IMR-90 (cell line): ENCODE measurements around the gene ETV6. TPM values are rescaled to one million over a fixed set of nuclear protein-coding genes. Genes with fewer than 3 reads are reported as not detected.

Experiments
- ATAC-seq: fragments of 200-7000 bp; cut with Tn5 transposase; 2 replicates; pipeline ENCODE4 v1.9.1; 2020; ENCODE audit warnings: low read depth, mild to moderate bottlenecking, moderate library complexity
- BruUV-seq: library from RNA; stranded (reverse); fragments of 400-500 nt; replicated peaks from 2 replicates; lab custom pipeline; 2021; lab: Mats Ljungman, UMichigan
- CTCF ChIA-PET: fragments of 300-600 bp; formaldehyde crosslinking; extraction: SDS; loops from one replicate; lab custom pipeline; 2021; ENCODE audit warnings: antibody characterized with exemption; lab: Yijun Ruan, JAX
- POLR2A ChIA-PET: fragments of 300-600 bp; sonication (Branson Sonifier 250); formaldehyde crosslinking; loops from one replicate; lab custom pipeline; 2022; ENCODE audit warnings: antibody characterized with exemption; ENCODE audit not compliant: unreplicated experiment; lab: Charles Lee
- DNase-seq: peaks from one replicate; pipeline ENCODE4 v3.0.0; 2013
- H2AFZ ChIP-seq: replicated peaks from 2 replicates; pipeline ENCODE3; 2013; ENCODE audit warnings: low read length, mild to moderate bottlenecking; ENCODE audit not compliant: poor library complexity
- H2AK5ac ChIP-seq: 2 replicates; pipeline ENCODE4 v1.6.1; 2013; ENCODE audit warnings: low read depth, low read length, inconsistent platforms
- H2AK9ac ChIP-seq: replicated peaks from 2 replicates; pipeline ENCODE3; 2013; ENCODE audit warnings: mild to moderate bottlenecking, low read depth, low read length, moderate library complexity; ENCODE audit not compliant: poor library complexity
- H2BK120ac ChIP-seq: 2 replicates; pipeline ENCODE4 v1.6.1; 2013; ENCODE audit warnings: low read depth, low read length, inconsistent platforms
- H2BK15ac ChIP-seq: 3 replicates; pipeline ENCODE4 v1.6.1; 2013; ENCODE audit warnings: low read depth, low read length, inconsistent platforms
- H2BK20ac ChIP-seq: 2 replicates; pipeline ENCODE4 v1.6.1; 2013; ENCODE audit warnings: low read depth, mild to moderate bottlenecking, inconsistent platforms, low read length, moderate library complexity
- H2BK5ac ChIP-seq: 2 replicates; pipeline ENCODE4 v1.6.1; 2013; ENCODE audit warnings: mild to moderate bottlenecking, low read depth, low read length, inconsistent platforms; ENCODE audit not compliant: poor library complexity, severe bottlenecking
- H3K14ac ChIP-seq: replicated peaks from 2 replicates; pipeline ENCODE4 v1.6.1; 2013; ENCODE audit warnings: low read depth, low read length, inconsistent platforms
- H3K18ac ChIP-seq: 2 replicates; pipeline ENCODE4 v1.6.1; 2013; ENCODE audit warnings: low read depth, low read length, control low read depth
- H3K23ac ChIP-seq: 2 replicates; pipeline ENCODE4 v1.6.1; 2013; ENCODE audit warnings: low read depth, low read length, inconsistent platforms
- H3K27ac ChIP-seq: 2 replicates; pipeline ENCODE4 v1.5.1; 2013; ENCODE audit warnings: mild to moderate bottlenecking, control low read depth, low read length; ENCODE audit not compliant: insufficient read depth
- H3K27me3 ChIP-seq: 2 replicates; pipeline ENCODE4 v1.6.1; 2013; ENCODE audit warnings: low read length; ENCODE audit not compliant: control insufficient read depth, insufficient read depth
- H3K36me3 ChIP-seq: 2 replicates; pipeline ENCODE4 v1.6.1; 2013; ENCODE audit warnings: low read length, mixed read lengths; ENCODE audit not compliant: control insufficient read depth, insufficient read depth
- H3K4ac ChIP-seq: 2 replicates; pipeline ENCODE4 v1.6.1; 2013; ENCODE audit warnings: low read depth, low read length, inconsistent platforms
- H3K4me1 ChIP-seq: 2 replicates; pipeline ENCODE4 v1.6.1; 2013; ENCODE audit warnings: low read length, mixed read lengths; ENCODE audit not compliant: control insufficient read depth, insufficient read depth
- H3K4me2 ChIP-seq: 2 replicates; pipeline ENCODE4 v1.6.1; 2013; ENCODE audit warnings: low read depth, mild to moderate bottlenecking, control low read depth, low read length, moderate library complexity
- H3K4me3 ChIP-seq: 2 replicates; pipeline ENCODE4 v1.5.1; 2013; ENCODE audit warnings: low read depth, mild to moderate bottlenecking, control low read depth, low read length, moderate library complexity; ENCODE audit not compliant: insufficient read depth
- H3K56ac ChIP-seq: 2 replicates; pipeline ENCODE4 v1.6.1; 2013; ENCODE audit warnings: low read length, inconsistent platforms; ENCODE audit not compliant: insufficient read depth; ENCODE audit errors: extremely low read depth
- H3K79me1 ChIP-seq, 2 experiments: 2 replicates each; pipeline ENCODE4 v1.6.1; 2013; ENCODE audit warnings: low read length in 2 of 2, inconsistent platforms in 1 of 2, low read depth in 1 of 2
- H3K9ac ChIP-seq: 2 replicates; pipeline ENCODE4 v1.6.1; 2013; ENCODE audit warnings: low read depth, low read length, control low read depth
- H3K9me1 ChIP-seq: 2 replicates; pipeline ENCODE4 v1.6.1; 2013; ENCODE audit warnings: low read length, inconsistent platforms; ENCODE audit not compliant: insufficient read depth
- H3K9me3 ChIP-seq: 2 replicates; pipeline ENCODE4 v1.6.1; 2013; ENCODE audit warnings: low read length; ENCODE audit not compliant: control insufficient read depth, insufficient read depth
- H4K20me1 ChIP-seq: 2 replicates; pipeline ENCODE4 v1.6.1; 2013; ENCODE audit warnings: low read length, inconsistent platforms; ENCODE audit not compliant: insufficient read depth
- H4K5ac ChIP-seq: 2 replicates; pipeline ENCODE4 v1.6.1; 2013; ENCODE audit warnings: mild to moderate bottlenecking, low read depth, low read length, control low read depth
- H4K8ac ChIP-seq, 2 experiments: 2 replicates each; pipeline ENCODE4 v1.6.1; 2013; ENCODE audit warnings: low read depth in 2 of 2, low read length in 2 of 2, control low read depth in 1 of 2, inconsistent platforms in 1 of 2
- H4K91ac ChIP-seq: 2 replicates; pipeline ENCODE4 v1.6.1; 2013; ENCODE audit warnings: low read depth, low read length, inconsistent platforms; ENCODE audit not compliant: insufficient read depth
- CEBPB ChIP-seq: IDR thresholded peaks from 2 replicates; pipeline ENCODE4 v1.6.1; 2012; ENCODE audit warnings: low read depth, low read length, improper control_type of control experiment
- CTCF ChIP-seq: conservative IDR thresholded peaks from 2 replicates; pipeline ENCODE4 v1.5.1; 2012; ENCODE audit warnings: mild to moderate bottlenecking, low read depth, low read length, improper control_type of control experiment
- FOS ChIP-seq: fragments of 150-350 bp; IDR thresholded peaks from 2 replicates; pipeline ENCODE4 v1.6.1; 2016; ENCODE audit warnings: low read depth, low read length
- MAZ ChIP-seq: IDR thresholded peaks from 2 replicates; pipeline ENCODE4 v1.6.1; 2012; ENCODE audit warnings: low read depth, mild to moderate bottlenecking, low read length, improper control_type of control experiment, moderate library complexity, borderline replicate concordance
- POLR2A ChIP-seq: IDR thresholded peaks from 2 replicates; pipeline ENCODE4 v1.6.1; 2012; ENCODE audit warnings: mild to moderate bottlenecking, low read depth, low read length
- RAD21 ChIP-seq: IDR thresholded peaks from 2 replicates; pipeline ENCODE4 v1.6.1; 2012; ENCODE audit warnings: low read length, improper control_type of control experiment
- SMC3 ChIP-seq: fragments of 150-350 bp; IDR thresholded peaks from 2 replicates; pipeline ENCODE4 v1.6.1; 2016; ENCODE audit warnings: low read depth, mild to moderate bottlenecking, antibody characterized with exemption, low read length, moderate library complexity
- WGBS, 2 experiments: methylation state at CpG; one replicate each; pipeline versions ENCODE4 v1.1.5 to v1.1.7; 2013; ENCODE audit warnings: missing lambda C conversion rate in 2 of 2; ENCODE audit not compliant: insufficient read length in 1 of 2; ENCODE audit errors: extremely low coverage in 2 of 2; 5-methylcytosine and 5-hydroxymethylcytosine counted together
- dilution Hi-C: fragments of 300-500 bp; cut with HindIII; formaldehyde crosslinking; loops from one replicate; pipeline ENCODE4 v1.14.3; 2018; ENCODE audit warnings: low sequenced_read_pairs; ENCODE audit not compliant: unreplicated experiment
- in situ Hi-C: fragments of 300-500 bp; cut with MboI; formaldehyde crosslinking; loops from 3 replicates; pipeline ENCODE4 v1.14.3; 2019; ENCODE audit warnings: low sequenced_read_pairs, inconsistent platforms, mixed read lengths
- intact Hi-C: fragments of 100-400 bp; cut with micrococcal nuclease; formaldehyde crosslinking; loops from 2 replicates; pipeline ENCODE4 v1.10.0; 2022
- polyA plus RNA-seq, 3 experiments: library from polyadenylated mRNA; depleted of rRNA; stranded (reverse); fragments of >200 nt; gene quantifications; 2 replicates each; pipeline ENCODE4 v1.2.3, GENCODE V29; 2012; ENCODE audit warnings: low replicate concordance in 1 of 3
- total RNA-seq: library from RNA; depleted of rRNA; stranded (reverse); fragments of >200 nt; gene quantifications from 2 replicates; pipeline ENCODE4 v1.2.3, GENCODE V29; 2012

Gene ETV6
- total and polyA plus RNA-seq, 2 of the 4 experiments (the other 2 are of a cell fraction), result 8.4 to 9.9 TPM

DNA sequence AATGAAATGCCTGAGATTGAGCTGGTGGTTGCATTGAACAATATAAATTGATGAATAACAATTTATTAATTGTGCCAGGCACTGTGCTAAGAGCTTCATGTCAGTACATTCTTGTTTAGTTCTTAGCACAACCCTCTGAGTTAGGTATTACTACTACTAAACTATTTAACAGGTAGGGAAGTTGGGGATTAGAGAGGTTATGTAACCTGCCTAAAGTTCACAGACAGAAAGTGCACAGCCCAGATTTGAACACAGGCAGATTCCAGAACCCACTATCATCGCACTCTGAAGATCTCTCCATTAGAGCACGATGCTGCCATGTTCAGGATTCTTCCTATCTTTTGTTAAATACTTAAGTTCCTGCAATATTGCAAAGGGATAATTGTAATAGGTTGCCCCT, 49.3 kb downstream of the ETV6 start:
- dilution Hi-C loops, result no loop called here
- no peak for ATAC-seq
- no peak overlapping the region for H3K27ac ChIP-seq
- TF ChIP-seq POLR2A (no peak), FOS (no peak), SMC3 (no peak), MAZ (no peak), CTCF (no peak), CEBPB (no peak), RAD21 (no peak)
- no peak overlapping the region for H2BK5ac ChIP-seq
- ChIA-PET POLR2A (no interaction called here), CTCF (no interaction called here)
- H3K79me1 ChIP-seq, result peaks cover 25 to 80% of the 10 kb centered on the region in 2 experiments
- H3K27me3 ChIP-seq, result no peaks in the 10 kb centered on the region
- no peak overlapping the region for H3K4me3 ChIP-seq
- H3K4me1 ChIP-seq, result peaks cover 10% of the 10 kb centered on the region
- H3K56ac ChIP-seq, result no peak overlapping the region
- no peak overlapping the region for H2BK15ac ChIP-seq
- H3K4me2 ChIP-seq, result no peak overlapping the region
- H3K23ac ChIP-seq, result no peak overlapping the region
- H3K4ac ChIP-seq, result no peak overlapping the region
- H3K14ac ChIP-seq, result no peak overlapping the region
- no peak overlapping the region for H2BK120ac ChIP-seq
- H4K20me1 ChIP-seq, result peaks cover 19% of the 10 kb centered on the region
- intact Hi-C loops, result no loop called here
- no peaks in the 10 kb centered on the region for H3K9me3 ChIP-seq
- no peak overlapping the region for H4K5ac ChIP-seq
- no peak overlapping the region for H4K91ac ChIP-seq
- no peak overlapping the region for H4K8ac ChIP-seq
- in situ Hi-C loops, result no loop called here
- no peak overlapping the region for H3K18ac ChIP-seq
- no CpG with 5 or more reads among the region's 2 CpGs for WGBS, 2 experiments
- no peak overlapping the region for H3K9ac ChIP-seq
- no peak overlapping the region for H2AK9ac ChIP-seq
- peaks cover 16% of the 10 kb centered on the region; the same call in 1 of the 2 replicates for H3K9me1 ChIP-seq
- no TSS peak for BruUV-seq
- no peak overlapping the region for H2AK5ac ChIP-seq
- no peak overlapping the region for H2AFZ ChIP-seq
- no peak for DNase-seq
- no peak overlapping the region for H2BK20ac ChIP-seq
- H3K36me3 ChIP-seq, result no peaks in the 10 kb centered on the region
